ENCODE results near the gene UCN2.

The UCN2 gene

GRCh38 chr3:48591886-48592518 lies 28.4 kb upstream of the UCN2 start:
- no peak for DNase-seq (ENCODE audit: low spot score)

- DNase-seq (ENCODE audit: low spot score), result no peak
Measured at GRCh38 chr3:48591436-48591835, 27.9 kb upstream of the UCN2 start.

- DNase-seq (ENCODE audit: low spot score), result no peak
Measured at GRCh38 chr3:48588230-48588629, 24.6 kb upstream of the UCN2 start.

- DNase-seq (ENCODE audit: low spot score), result no peak
Measured at GRCh38 chr3:48587686-48588085, 24.1 kb upstream of the UCN2 start.

GRCh38 chr3:48585411-48585810 lies 21.8 kb upstream of the UCN2 start:
- DNase-seq (ENCODE audit: low spot score), result no peak

GRCh38 chr3:48584836-48585235 lies 21.3 kb upstream of the UCN2 start:
- DNase-seq (ENCODE audit: low spot score), result no peak

GRCh38 chr3:48581621-48582481 lies 18.3 kb upstream of the UCN2 start:
- DNase-seq (ENCODE audit: low spot score), result no peak

- DNase-seq (ENCODE audit: low spot score), result no peak
Measured at GRCh38 chr3:48576647-48577046, 13.1 kb upstream of the UCN2 start.

GRCh38 chr3:48575366-48575765 lies 11.8 kb upstream of the UCN2 start:
- DNase-seq (ENCODE audit: low spot score), result no peak

- no peak for DNase-seq (ENCODE audit: low spot score)
Measured at GRCh38 chr3:48573973-48574585, 10.5 kb upstream of the UCN2 start.

GRCh38 chr3:48572517-48572916 lies 8.9 kb upstream of the UCN2 start:
- no peak for DNase-seq (ENCODE audit: low spot score)

- no peak for DNase-seq (ENCODE audit: low spot score)
Measured at GRCh38 chr3:48571938-48572337, 8.4 kb upstream of the UCN2 start.

- DNase-seq (ENCODE audit: low spot score), result no peak
Measured at GRCh38 chr3:48569808-48570450, 6.3 kb upstream of the UCN2 start.

GRCh38 chr3:48569400-48569799 lies 5.8 kb upstream of the UCN2 start:
- DNase-seq (ENCODE audit: low spot score), result no peak

GRCh38 chr3:48568476-48568875 lies 4.9 kb upstream of the UCN2 start:
- no peak for DNase-seq (ENCODE audit: low spot score)

- DNase-seq (ENCODE audit: low spot score), result no peak
Measured at GRCh38 chr3:48567500-48567899, 3.9 kb upstream of the UCN2 start.

GRCh38 chr3:48567090-48567489 lies 3.5 kb upstream of the UCN2 start:
- DNase-seq (ENCODE audit: low spot score), result no peak

- no peak for DNase-seq (ENCODE audit: low spot score)
Measured at GRCh38 chr3:48566401-48566760, 2.8 kb upstream of the UCN2 start.

GRCh38 chr3:48565591-48566400 lies 2.2 kb upstream of the UCN2 start:
- no peak for DNase-seq (ENCODE audit: low spot score)

- DNase-seq (ENCODE audit: low spot score), result no peak
Measured at GRCh38 chr3:48565186-48565585, 1.6 kb upstream of the UCN2 start.

GRCh38 chr3:48564667-48565066 lies 1.1 kb upstream of the UCN2 start:
- no peak for DNase-seq (ENCODE audit: low spot score)

GRCh38 chr3:48564022-48564421 lies 441 bp upstream of the UCN2 start:
- DNase-seq (ENCODE audit: low spot score), result no peak

Data from SK-N-DZ (cell line).